ENCODE data around the gene SPTBN5.

GRCh38 chr15:41884458-41884857 is 9.4 kb downstream of the SPTBN5 start:
- no peak for TF ChIP-seq CTCF (IDR thresholded peaks at IDR 0.05; ENCODE audit: low read depth, low read length, poor library complexity, severe bottlenecking)
- no peak for TF ChIP-seq EZH2phosphoT487 (IDR thresholded peaks at IDR 0.05; ENCODE audit: borderline replicate concordance, low read length)

Data from DOHH2 (cell line).